GM18907 (cell line): ENCODE data around the gene BCAP31.
"Not testable (repeated sequence)": the region's sequence is repeated elsewhere in the genome, so short reads cannot be mapped to it uniquely, and the experiment has no call there.

Experiments
- ATAC-seq: cut with Tn5 transposase; IDR thresholded peaks from one replicate; pipeline ENCODE4 v1.9.1; 2021; ENCODE audit warnings: mild to moderate bottlenecking, moderate library complexity; ENCODE audit not compliant: unreplicated experiment

Gene BCAP31

DNA sequence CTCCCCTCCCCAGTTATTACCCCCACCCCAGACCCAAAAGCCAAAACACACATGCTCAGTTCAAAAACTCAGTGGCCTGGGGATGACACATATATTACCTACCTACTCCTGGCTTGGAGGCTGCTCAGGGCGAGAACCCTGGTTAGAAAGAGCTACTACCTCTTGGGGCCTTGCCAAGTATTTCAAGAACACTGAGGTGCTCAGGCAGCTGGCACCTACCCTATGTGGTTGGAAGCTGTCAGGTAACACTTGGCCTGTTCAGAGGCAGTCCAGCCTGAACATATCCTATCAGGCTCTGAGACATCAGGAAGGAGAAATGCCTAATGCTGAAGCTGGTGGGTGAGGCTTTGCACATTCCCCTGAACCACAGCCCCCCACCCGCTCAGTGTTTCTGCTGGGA is 4.9 kb downstream of the BCAP31 start:
- ATAC-seq = no peak

DNA sequence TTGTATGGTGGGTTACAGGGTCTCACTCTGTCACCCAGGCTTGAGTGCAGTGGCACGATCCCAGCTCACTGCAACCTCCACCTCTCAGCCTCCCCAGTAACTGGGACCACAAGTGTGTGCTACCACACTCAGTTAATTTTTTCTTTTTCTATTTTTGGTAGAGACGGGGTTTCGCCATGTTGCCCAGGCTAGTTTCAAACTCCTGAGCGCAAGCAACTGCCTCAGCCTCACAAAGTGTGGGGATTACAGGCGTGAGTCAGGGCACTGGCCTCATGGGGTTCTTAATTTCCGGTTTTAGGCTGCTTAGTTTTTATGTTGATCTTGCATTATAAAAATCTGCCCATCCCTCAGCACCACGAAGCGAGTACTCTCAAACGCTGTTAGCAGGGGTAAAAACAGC is 6.7 kb downstream of the BCAP31 start:
- ATAC-seq = no peak

DNA sequence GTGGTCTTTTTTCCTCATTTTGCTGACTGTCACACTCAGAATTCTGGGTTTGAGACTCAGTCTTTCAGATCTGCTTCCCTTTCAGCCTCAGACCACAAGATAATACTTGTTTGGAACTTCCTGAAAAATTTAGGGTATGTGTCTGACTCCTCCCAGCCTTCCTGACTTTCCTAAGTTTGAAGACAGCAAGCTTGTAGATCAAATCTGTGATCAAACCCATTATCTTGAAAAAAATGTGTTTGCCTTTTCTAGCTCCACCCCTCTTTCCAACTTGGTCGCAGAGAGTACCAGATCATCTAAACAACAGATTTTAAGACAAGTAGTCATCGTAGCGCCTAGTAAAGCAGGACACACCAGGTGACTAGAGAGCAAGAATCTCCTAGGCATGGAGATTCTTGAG is 9.9 kb downstream of the BCAP31 start:
- ATAC-seq = no peak

DNA sequence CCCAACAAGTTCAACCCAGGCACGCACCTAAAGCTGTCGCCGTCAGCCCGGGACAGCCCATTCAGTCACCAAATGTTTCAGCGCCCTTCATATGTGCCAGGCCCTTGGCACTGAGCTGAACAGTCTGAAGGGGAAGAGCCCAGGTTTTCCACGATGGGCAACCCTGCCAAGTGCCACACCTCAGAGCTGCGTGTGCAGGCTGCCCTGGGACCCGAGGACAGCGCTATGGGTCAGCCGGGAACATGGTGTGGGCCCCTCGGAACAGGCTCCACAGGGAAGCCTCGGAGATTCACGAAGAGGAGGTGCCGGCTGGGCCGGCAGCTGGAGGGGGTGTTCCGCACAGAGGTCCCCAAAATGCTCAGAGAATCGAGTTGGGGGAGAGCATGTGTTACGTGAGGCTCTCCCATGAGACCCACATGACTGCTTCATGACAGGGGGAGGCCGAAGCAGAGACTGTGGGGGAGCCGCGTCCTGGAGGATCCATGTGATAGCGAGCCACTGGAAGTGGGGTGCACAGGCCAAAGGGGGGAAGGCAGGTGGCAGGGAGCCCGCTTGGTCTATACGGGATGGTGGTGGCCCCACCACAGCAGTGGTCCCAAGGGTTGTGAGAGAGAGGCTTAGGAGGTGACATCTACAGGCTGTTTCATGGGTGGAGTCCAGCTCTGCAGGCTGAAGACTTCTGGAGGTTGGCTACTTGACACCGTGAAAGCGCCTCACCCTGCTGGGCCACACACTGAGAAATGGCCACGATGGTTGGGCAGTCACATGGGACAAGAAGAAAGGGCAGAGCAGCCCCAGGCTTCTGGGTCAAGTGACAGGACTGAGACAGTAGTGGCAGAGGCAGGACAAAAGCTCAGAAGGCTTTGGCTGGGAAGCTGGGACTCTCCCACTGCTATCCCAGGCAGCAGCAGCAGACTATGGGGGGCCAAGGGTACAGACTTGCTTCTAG is 14.2 kb downstream of the BCAP31 start:
- no peak for ATAC-seq

DNA sequence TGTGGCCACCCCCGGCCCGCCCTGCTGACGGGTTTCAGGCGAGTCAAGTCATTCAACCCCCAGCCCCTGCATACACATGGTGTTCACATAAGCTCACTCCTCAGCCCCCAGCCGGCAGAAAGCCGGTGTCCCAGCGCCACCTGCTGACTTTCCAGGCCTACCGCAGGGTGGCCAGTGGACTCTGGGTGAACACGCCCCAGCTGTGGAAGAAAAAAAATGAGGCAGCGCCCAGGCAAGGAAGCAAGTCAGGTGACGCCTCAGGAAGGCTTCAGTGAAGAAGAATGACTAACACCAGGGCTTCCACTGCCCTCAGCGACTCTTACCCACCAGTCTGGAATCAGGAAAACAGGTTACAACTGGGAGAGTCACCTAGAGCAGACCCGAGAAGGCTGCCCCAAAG is 15.8 kb downstream of the BCAP31 start:
- no peak for ATAC-seq

DNA sequence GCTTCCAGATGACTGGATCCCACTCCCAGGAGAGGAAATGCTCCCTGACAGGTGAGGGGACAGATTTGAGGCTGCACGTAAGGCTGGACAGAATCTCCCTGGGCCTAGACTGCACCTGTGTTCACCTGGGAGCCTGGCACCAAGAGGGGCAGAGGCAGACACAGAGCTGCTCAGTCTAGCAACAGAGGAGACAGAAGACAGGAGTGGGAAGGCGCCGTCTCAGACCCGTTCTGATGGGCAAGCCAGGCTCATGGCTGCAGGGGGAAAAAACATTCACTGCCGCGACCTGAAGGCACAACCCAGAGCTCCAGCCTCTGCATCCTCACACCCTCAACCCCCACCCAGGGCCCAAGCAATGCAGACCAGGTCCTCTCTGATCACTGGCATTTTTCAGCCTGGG is 16.8 kb downstream of the BCAP31 start:
- ATAC-seq = no peak

DNA sequence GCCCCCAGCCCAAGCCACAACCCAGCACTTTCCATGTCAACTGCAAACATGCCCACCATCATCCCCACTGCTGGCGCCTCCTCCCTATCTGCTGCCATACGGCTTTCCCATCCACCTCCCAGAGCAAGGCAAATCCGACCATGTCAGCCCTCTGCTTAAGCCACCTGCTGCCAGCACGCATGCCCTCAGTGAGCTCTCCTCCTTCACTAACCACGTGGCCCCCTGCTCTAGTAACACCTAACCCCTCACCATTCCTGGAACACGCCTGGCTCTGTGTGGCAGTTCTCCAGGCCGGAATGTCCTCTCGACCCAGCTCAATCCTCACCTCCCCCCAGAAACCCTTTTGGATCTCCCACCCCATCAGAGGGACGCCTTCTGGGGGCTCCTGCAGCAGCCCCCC is 17.4 kb downstream of the BCAP31 start:
- ATAC-seq = no peak

DNA sequence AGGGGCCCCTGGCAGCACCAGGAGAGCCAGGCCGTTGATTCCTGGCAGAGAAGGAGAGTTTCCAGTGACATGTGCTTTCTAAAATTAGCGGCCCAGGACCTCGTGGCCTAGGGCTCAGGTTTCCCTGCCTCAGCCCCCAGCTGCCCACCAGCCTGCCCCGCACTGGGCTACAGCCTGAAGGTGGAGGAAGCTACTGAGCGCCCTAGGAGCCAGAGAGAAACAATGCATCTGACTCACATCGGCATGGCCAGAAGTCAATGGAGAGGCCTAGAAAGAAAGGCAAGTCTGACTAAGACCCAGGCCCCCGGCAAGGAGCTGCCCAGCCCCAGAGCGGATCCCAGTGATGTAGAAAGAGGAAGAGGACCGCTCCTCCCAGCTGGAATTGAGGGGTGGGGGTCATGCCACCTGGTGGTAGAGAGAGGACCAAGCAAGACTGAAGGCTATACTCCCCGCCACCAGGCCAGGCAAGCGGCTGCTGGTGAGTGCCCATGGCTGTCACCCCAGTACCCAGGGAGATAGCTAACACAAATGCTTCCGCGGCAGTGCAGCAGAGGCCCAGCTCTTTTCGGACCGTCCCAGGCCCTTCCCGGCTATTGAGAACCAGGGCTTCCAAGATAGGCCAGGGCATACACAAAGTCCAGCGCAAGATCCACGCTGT is 18.7 kb downstream of the BCAP31 start:
- ATAC-seq = not testable (repeated sequence)

DNA sequence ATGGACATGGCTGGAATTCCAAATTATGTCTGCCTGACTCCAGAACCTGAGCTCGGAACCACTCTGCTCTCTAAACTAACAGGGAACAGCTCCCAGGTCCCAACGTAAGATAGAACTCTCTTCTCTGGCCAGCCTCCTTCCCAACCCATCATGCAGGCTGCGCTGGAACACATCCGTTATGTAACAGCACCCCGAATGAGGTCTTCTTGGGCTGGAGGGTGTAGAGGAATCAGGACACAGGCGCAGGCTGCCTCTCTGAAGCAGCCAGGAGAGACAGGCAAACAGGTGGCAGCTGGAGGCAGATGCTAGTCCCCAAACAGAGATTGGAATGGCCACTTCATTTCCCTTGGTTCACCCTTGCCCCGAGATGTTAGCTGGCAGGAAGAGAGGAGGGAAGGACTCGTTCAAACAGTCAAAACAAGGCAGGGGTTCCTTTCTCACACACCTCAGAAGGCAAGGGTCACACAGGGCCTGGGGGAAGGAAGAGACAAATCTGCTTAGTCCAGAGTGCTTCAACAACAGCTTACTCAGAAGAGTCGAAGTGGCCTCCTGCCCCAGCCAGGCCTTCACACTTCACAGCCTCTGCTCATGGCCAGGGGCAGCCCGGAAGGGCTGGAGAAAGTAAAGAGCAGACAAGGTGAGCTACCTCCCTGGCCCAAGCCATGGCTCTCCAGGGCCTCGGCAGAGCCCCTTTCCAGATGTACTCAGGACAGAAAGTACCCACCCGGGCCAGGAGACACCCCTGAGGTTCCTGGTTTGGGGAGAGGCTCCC is 19.4 kb downstream of the BCAP31 start:
- not testable (repeated sequence) for ATAC-seq

DNA sequence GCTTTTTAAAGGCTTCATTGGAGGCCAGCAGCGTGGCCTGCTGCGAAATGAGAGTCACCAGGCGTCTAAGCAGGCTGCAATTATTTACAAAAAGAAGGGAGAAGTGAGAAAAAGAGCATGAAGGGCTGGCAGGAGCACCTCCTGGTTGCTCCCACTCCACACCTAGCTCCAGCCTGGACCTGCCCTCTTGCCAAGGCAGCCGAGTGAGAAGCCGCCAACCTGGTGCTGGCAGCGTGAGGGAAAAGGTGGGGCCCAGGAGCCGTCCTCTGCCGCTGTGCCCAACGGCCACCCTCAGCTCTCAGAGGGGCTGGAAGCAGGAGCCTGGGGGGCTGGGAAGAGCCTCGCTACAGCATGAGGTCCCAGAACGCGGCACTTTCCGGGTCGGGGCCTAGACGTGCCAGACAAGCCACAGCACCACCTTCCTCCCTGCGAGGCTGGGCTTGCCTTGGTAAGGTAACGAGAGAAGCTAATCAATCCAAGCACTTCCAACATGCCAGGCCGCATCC is 20.1 kb downstream of the BCAP31 start:
- ATAC-seq = no peak

DNA sequence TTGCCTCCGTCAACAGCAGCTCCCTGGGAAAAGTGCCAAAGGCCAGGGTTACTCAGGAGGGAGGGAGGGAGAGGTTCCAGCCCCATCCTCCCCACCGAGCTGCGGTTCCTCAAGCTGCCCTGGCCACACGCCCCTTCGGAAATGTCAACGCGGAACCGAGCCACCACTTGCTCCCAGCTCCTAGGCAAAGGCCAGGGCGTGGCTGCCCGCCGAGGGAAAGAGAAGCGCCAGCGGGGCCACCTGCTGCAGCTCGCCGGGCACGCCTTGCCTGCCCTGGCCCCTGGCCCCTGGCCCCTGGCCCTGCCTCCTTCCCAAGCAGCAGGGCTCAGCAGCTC is 21.2 kb downstream of the BCAP31 start:
- no peak for ATAC-seq

DNA sequence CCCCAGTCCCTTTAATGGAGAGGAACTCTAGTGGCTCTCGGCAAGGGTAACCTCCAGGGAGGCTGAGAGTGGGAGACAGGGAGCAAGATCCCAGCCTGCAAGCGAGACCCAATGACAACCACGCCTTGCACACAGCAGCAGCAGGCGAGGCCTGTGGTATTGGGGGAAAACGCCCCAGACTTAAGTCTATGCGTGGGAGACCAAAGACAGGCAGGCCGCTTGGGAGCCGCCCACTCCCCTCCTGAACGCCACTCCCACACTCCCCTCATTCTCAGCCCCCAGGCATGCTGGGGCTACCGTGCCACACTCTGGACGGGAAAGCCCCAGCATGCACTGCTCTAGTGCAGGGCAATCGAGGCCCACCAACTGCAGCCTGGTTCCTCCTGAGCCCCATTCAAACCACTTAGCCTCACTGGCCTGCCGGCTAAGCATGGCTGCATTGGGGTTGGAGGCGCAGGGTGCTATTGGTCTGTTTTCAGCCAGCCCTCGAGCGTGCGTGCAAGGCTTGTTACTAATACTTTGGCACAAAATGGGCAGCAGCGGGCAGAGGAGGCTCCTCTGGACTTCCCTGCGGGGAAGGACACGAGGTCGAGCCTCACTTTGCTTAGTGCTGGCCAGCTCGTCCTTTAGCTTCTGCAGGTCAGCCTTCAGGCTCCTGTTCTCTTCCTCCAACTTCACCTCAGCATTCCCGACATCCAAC is 21.7 kb downstream of the BCAP31 start:
- ATAC-seq = no peak

DNA sequence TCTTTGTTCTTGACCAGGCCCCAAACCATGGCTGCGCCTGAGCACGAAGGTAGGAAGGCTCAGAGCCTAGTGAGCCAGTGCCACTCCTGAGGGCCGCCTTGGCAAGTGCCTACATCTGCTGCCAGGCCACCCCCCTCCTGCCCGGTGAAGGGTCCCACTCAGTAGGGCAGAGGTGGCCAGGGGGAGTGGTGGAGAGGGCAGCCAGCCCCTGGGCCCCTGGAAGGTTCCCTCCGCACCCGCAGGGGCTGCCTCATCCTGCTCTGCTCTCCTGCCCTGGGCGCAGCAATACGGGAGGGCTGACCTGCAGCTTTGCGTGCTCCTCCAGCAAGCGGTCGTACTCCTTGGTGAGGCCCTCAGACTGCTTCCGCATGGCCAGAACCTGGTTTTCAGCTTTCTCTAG is 22.5 kb downstream of the BCAP31 start:
- no peak for ATAC-seq

DNA sequence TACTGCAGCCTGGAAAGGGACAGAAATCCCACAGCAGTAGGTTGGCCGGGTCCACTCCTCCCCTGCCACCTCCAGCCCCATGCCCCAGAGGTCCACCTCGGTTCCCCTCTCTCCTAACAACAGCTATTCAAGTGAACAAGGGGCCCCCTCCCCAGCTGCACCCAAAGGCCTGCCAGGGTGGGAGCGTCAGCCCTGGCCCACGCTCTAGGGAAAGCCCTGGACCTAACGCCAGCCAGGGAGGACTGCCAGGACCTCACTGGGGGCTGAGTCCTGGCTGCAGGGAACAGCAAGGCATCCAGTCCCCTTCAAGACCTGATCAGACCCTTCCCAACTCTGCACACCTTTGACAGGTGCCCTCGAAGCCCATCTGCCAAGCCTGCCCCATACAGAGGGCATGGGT is 23.2 kb downstream of the BCAP31 start:
- ATAC-seq = no peak

DNA sequence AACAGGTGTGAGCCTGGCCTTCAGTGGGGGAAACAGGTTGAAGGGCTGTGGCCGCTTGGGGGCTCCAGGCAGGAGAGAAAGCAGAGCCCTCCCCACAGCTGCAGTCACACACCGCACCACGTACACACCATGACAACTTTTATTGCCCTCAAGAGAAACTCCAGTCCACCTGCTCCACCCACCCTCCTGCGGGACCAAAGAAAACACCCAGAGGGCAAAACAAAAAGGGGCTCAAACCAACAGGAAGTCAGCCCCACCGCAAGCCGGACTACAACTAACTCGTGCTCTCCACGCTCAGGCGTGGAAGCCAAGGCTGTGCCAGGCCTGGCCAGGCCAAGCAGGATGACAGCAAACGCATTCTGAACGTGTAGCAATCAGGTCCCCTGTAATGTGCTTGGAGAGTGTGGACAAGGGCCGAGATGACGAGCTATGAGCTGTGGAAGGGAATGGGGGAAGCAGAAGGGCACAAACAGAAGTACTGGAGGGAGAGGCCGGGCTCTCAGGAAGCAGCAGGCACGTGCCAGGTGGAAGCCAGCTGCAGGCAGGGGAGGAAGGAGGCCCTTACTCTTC is 23.7 kb downstream of the BCAP31 start:
- no peak for ATAC-seq

DNA sequence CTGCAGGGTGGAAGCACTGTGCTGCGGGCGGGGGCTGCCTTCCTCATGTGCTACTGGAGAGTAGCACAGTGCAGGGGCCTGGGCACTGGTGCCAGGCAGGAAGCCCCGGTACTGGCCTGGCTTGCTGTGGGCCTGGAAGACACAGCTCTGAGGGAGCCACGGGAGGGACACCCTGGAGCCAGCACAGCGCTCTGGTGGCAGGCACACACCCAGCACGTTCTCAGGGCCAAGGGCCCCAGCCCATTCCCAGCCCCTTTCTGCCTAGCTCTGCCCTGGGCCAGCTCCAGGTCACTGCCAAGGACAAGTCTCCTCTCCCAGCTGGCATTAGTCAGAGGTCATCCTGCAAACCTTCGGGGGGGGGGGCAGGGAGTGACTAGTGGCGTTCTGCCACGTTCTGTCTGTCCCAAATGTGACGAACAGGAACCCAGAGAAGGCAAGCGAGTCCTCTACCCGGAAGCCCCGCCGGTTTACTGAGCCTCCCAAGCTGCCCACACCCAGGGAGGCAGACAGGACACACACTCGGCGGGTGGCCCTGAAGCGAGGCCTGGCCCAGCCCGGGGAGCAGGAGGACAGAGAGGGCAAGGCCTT is 24.3 kb downstream of the BCAP31 start:
- not testable (repeated sequence) for ATAC-seq

DNA sequence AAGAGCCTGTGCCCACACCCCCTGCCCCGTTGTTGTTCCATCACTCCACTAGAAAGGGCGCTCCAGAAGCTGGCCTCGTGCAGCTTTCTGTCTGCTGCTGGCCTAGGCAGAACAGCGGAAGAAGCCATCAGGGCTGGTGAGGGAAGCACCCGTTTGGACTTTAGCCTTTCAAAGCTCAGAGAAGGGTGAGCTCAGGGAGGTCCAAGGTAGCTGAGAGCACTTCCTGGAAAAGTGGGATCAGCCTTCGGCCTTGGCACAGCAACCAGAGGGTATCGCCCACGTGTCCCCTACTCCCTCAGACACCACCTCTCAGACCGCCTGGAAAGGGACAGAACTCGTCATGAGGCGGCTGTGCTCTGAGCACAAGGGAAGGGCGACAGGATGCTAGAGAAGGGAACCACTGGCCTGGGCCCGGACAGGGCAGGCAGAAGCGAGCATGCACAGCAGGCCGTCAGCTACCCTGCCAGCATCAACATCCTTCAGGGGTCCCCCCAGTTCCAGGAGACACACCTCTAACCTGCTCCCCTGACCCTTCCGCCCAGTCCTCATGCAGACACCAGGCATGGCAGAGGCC is 24.9 kb downstream of the BCAP31 start:
- ATAC-seq = not testable (repeated sequence)

DNA sequence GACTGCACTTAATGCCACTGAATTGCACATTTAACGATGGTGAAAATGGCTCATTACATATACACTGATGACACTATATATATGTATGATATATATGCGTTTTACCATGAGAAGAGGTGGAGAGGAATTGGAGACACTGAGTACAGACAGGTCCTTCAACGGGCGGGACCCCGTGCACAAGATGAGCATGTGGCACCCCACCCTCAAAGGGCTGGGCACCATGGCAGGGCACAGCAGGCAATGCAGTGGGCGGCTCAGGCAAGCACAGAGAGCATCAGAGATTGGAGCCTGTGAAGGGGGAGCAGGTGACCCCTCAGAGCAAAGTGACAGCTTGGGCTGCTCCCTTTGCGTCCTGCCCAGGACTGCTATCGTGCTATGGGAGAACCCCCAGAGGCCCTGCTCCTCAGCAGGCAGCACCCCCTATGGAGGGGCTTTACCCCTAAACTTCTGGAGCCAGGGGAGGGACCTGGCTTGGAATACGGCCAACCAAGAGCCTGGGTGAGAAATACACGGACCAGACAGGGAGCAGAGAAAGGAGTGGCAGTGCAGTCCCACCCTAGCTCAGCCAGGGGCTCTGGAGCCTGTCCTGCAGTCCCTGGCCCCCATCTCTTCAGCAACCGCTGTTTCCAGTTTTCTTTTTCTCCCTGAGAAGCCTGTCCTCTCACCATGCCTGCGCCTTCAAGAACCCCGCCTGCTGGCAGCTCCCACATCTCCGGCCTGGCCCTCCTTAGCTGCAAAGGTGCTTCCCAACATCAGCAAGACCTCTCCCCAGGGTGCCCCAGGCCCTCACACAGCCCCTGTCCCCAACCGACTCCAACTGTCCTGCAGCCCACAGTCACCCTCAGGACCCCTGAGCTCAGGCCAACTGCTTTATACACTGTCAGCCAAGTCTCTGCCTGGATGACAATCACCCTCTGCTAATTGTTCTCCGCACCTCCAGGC is 26.0 kb downstream of the BCAP31 start:
- no peak for ATAC-seq
